Measurements from ENCODE around the gene S100A3.

S100A3 gene

GRCh38 chr1:153550827-153551500 lies 1.9 kb upstream of the S100A3 start:
- no peak overlapping the region for H3K9ac ChIP-seq
- no peaks in the 10 kb centered on the region for H3K9me3 ChIP-seq
- H3K4me3 ChIP-seq: no peak overlapping the region
- peaks cover 71% of the 10 kb centered on the region for H3K4me1 ChIP-seq
- no peaks in the 10 kb centered on the region for H3K27me3 ChIP-seq
- no peaks in the 10 kb centered on the region for H3K36me3 ChIP-seq
- no peaks in the 10 kb centered on the region for H4K20me1 ChIP-seq
- H3K27ac ChIP-seq: no peak overlapping the region
- no peak for TF ChIP-seq Cebpa-rat (IDR thresholded peaks at IDR 0.05)
- peak overlapping the region; percentile 86 for H3K4me2 ChIP-seq

GRCh38 chr1:153550398-153550758 lies 1.3 kb upstream of the S100A3 start:
- Histone ChIP-seq H3K27ac (no peak overlapping the region), H3K9me3 (no peaks in the 10 kb centered on the region), H3K9ac (no peak overlapping the region), H3K4me2 (peak overlapping the region; percentile 86), H3K4me3 (no peak overlapping the region), H3K4me1 (peaks cover 77% of the 10 kb centered on the region), H3K36me3 (no peaks in the 10 kb centered on the region), H3K27me3 (no peaks in the 10 kb centered on the region), H4K20me1 (no peaks in the 10 kb centered on the region)
- no peak for TF ChIP-seq Cebpa-rat (IDR thresholded peaks at IDR 0.05)

GRCh38 chr1:153549741-153550397 lies 811 bp upstream of the S100A3 start:
- H3K9ac ChIP-seq: no peak overlapping the region
- H3K27me3 ChIP-seq: no peaks in the 10 kb centered on the region
- no peak overlapping the region for H3K27ac ChIP-seq
- H3K4me2 ChIP-seq: peak overlapping the region; percentile 86
- H3K4me1 ChIP-seq: peaks cover 82% of the 10 kb centered on the region
- H3K9me3 ChIP-seq: no peaks in the 10 kb centered on the region
- TF ChIP-seq Cebpa-rat (IDR thresholded peaks at IDR 0.05): no peak
- no peaks in the 10 kb centered on the region for H4K20me1 ChIP-seq
- no peaks in the 10 kb centered on the region for H3K36me3 ChIP-seq
- no peak overlapping the region for H3K4me3 ChIP-seq

GRCh38 chr1:153547560-153548551 lies 1.2 kb downstream of the S100A3 start:
- peak overlapping the region; percentile 86 for H3K4me2 ChIP-seq
- peak overlapping the region; percentile 83 for H3K27ac ChIP-seq

GRCh38 chr1:153546796-153547559 lies 2.1 kb downstream of the S100A3 start:
- Histone ChIP-seq H3K4me1 (peaks cover 94% of the 10 kb centered on the region), H3K27me3 (no peaks in the 10 kb centered on the region), H3K4me3 (no peak overlapping the region), H3K27ac (peak overlapping the region; percentile 83), H3K9me3 (no peaks in the 10 kb centered on the region), H3K9ac (peak overlapping the region; percentile 68; the same call in 1 of the 2 replicates), H3K4me2 (peak overlapping the region; percentile 86), H3K36me3 (no peaks in the 10 kb centered on the region), H4K20me1 (no peaks in the 10 kb centered on the region)
- no peak for TF ChIP-seq Cebpa-rat (IDR thresholded peaks at IDR 0.05)

More at GRCh38 chr1:153547560-153548551, 1.2 kb downstream of the S100A3 start:
- Histone ChIP-seq H3K36me3 (no peaks in the 10 kb centered on the region), H3K27me3 (no peaks in the 10 kb centered on the region), H3K4me3 (no peak overlapping the region), H3K4me1 (peaks cover 85% of the 10 kb centered on the region), H3K9ac (0 out of 2 replicates have a peak overlapping the region, but pooled peaks have one; percentile 22), H3K9me3 (no peaks in the 10 kb centered on the region), H4K20me1 (no peaks in the 10 kb centered on the region)
- no peak for TF ChIP-seq Cebpa-rat (IDR thresholded peaks at IDR 0.05)

- Histone ChIP-seq H3K36me3 (no peaks in the 10 kb centered on the region), H3K4me1 (peaks cover 100% of the 10 kb centered on the region), H3K9me3 (no peaks in the 10 kb centered on the region), H3K27me3 (no peaks in the 10 kb centered on the region), H3K4me3 (peak overlapping the region; percentile 58), H3K27ac (peak overlapping the region; percentile 83), H3K9ac (peak overlapping the region; percentile 68; the same call in 1 of the 2 replicates), H4K20me1 (no peaks in the 10 kb centered on the region), H3K4me2 (peak overlapping the region; percentile 86)
- TF ChIP-seq Cebpa-rat (IDR thresholded peaks at IDR 0.05): no peak
Observed at GRCh38 chr1:153546371-153546770, 2.7 kb downstream of the S100A3 start.

GRCh38 chr1:153545067-153546055 lies 3.7 kb downstream of the S100A3 start, which contains the start of gene S100A4:
Gene S100A4, minus strand, starts transcription at chr1:153545806. Its CDS starts 1,012 bp downstream, at chr1:153544794.
- TF ChIP-seq Cebpa-rat (IDR thresholded peaks at IDR 0.05): no peak
- no peaks in the 10 kb centered on the region for H3K27me3 ChIP-seq
- H3K36me3 ChIP-seq: no peaks in the 10 kb centered on the region
- H4K20me1 ChIP-seq: no peaks in the 10 kb centered on the region
- peak within 1 kb of the TSS; percentile 74 for H3K9ac ChIP-seq
- peaks cover 100% of the 10 kb centered on the region for H3K4me1 ChIP-seq
- H3K4me2 ChIP-seq: peak within 1 kb of the TSS; percentile 86
- no peaks in the 10 kb centered on the region for H3K9me3 ChIP-seq
- peak within 1 kb of the TSS; percentile 83 for H3K27ac ChIP-seq
- H3K4me3 ChIP-seq: peak within 1 kb of the TSS; percentile 59

GRCh38 chr1:153544453-153545066 lies 4.5 kb downstream of the S100A3 start:
- H3K9me3 ChIP-seq: no peaks in the 10 kb centered on the region
- peak overlapping the region; percentile 86 for H3K4me2 ChIP-seq
- peak overlapping the region; percentile 59 for H3K4me3 ChIP-seq
- H3K9ac ChIP-seq: peak overlapping the region; percentile 74
- H4K20me1 ChIP-seq: no peaks in the 10 kb centered on the region
- H3K4me1 ChIP-seq: peaks cover 100% of the 10 kb centered on the region
- H3K27ac ChIP-seq: peak overlapping the region; percentile 83
- H3K27me3 ChIP-seq: no peaks in the 10 kb centered on the region
- TF ChIP-seq Cebpa-rat (IDR thresholded peaks at IDR 0.05): no peak
- H3K36me3 ChIP-seq: no peaks in the 10 kb centered on the region
